ENCODE data around the gene CNTNAP2.

DNA sequence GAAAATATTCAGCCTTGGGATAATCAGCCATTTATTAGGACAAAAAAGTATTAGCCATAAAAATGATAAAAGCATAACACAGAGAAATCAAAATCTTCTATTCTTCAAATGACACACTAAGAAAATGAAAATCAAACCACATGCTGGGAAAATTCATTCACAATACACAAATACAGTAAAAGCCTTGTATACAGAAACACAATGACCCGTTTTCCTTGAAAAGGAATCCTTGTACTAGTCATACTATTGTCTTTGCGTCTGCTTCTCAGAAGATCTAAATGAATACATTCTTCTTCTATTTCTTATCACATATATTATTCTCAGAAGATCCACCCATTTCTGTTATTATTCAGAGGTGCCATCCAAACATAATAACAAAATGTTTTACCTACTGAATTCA is 749.1 kb downstream of the CNTNAP2 start:
- TF ChIP-seq, protein P1, sequence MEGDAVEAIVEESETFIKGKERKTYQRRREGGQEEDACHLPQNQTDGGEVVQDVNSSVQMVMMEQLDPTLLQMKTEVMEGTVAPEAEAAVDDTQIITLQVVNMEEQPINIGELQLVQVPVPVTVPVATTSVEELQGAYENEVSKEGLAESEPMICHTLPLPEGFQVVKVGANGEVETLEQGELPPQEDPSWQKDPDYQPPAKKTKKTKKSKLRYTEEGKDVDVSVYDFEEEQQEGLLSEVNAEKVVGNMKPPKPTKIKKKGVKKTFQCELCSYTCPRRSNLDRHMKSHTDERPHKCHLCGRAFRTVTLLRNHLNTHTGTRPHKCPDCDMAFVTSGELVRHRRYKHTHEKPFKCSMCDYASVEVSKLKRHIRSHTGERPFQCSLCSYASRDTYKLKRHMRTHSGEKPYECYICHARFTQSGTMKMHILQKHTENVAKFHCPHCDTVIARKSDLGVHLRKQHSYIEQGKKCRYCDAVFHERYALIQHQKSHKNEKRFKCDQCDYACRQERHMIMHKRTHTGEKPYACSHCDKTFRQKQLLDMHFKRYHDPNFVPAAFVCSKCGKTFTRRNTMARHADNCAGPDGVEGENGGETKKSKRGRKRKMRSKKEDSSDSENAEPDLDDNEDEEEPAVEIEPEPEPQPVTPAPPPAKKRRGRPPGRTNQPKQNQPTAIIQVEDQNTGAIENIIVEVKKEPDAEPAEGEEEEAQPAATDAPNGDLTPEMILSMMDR (CRISPR knock-in tag; IDR thresholded peaks at IDR 0.05): no peak
- TF ChIP-seq, protein P2, sequence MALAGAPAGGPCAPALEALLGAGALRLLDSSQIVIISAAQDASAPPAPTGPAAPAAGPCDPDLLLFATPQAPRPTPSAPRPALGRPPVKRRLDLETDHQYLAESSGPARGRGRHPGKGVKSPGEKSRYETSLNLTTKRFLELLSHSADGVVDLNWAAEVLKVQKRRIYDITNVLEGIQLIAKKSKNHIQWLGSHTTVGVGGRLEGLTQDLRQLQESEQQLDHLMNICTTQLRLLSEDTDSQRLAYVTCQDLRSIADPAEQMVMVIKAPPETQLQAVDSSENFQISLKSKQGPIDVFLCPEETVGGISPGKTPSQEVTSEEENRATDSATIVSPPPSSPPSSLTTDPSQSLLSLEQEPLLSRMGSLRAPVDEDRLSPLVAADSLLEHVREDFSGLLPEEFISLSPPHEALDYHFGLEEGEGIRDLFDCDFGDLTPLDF (CRISPR knock-in tag; IDR thresholded peaks at IDR 0.05): no peak
- TF ChIP-seq SMC3 (IDR thresholded peaks at IDR 0.05; ENCODE audit: low read length) (no peak), ZNF569 (CRISPR knock-in tag; IDR thresholded peaks at IDR 0.05; ENCODE audit: borderline replicate concordance) (no peak)
